ENCODE data around the gene PTGES2. TPM values are rescaled to one million over a fixed set of nuclear protein-coding genes. Genes with fewer than 3 reads are reported as not detected.
A peak's percentile ranks its signal among the peaks of the same experiment; 100 is the strongest.

PTGES2 gene
- total and polyA plus RNA-seq, 9 of the 15 experiments (the other 6 are each of a cell fraction or from before 2014, with no cell fraction given): 2.4 to 196 (median 90.1) TPM

DNA sequence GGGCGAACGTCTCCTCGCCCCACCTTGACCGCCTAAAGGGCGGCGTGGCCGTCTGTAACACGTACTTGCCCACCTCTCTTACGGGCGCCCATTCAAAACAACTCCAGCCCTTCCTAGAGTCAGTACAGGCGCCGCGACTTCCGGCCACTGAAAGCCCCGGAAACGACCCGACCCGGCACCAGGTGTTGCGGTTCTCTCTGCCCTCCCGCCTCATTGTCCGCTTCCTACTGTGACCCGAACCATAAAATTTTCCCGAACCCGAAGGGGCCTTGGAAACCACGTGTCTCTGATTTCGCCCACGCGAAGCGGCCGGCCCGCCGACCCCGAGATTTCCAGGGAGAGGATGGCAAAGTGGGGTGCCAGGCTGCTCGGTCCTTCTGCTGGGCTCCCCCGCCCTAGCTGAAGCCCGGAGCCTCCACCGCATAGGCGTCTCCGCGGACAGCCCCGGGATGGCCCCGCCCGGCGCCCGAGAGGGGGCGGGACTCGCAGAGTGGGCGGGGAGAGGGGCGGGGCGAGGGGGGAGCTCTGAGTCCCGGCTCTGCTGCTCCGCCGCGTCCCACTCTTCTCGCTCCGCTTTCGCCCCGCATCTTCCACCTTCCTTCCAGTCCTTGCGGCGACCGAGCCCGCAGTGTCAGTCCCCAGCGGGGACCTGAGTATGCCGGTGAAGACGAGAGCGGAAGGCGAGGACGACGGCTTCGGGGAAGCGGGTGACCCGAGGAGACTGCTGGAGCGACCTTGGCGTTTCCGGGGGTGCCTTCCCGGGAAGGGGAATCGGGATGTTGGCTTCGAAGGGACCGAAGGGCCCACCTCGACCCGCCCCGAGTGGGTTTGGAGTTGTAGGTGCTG is 684 bp upstream of the PTGES2 start (continued):
- TF ChIP-seq FOSL1 (tag; conservative IDR thresholded peaks at IDR 0.05) (no peak; the same call in 1 of the 2 replicates), GATAD2A (IDR thresholded peaks at IDR 0.05) (no peak), HOMEZ (CRISPR knock-in tag; IDR thresholded peaks at IDR 0.05) (no peak), CTCF (IDR thresholded peaks at IDR 0.05 in 2 of 3, conservative IDR thresholded peaks at IDR 0.05 in 1 of 3; ENCODE audit: insufficient read depth in 2 of 3, low read depth in 1 of 3, low read length in 3 of 3) (no peak), KLF10 (CRISPR knock-in tag; IDR thresholded peaks at IDR 0.05) (no peak), TCFL5 (CRISPR knock-in tag; conservative IDR thresholded peaks at IDR 0.05) (no peak), JUN (IDR thresholded peaks at IDR 0.05; ENCODE audit: borderline replicate concordance, low read depth, low read length) (peak; percentile 37; the same call in 1 of the 2 replicates), JUN (CRISPR knock-in tag; IDR thresholded peaks at IDR 0.05; ENCODE audit: borderline replicate concordance) (no peak), YY1 (IDR thresholded peaks at IDR 0.05; ENCODE audit: borderline replicate concordance in 1 of 3, control insufficient read depth in 1 of 3, extremely low read depth in 1 of 3, insufficient read depth in 3 of 3, insufficient read length in 1 of 3, insufficient replicate concordance in 2 of 3, low read depth in 1 of 3, low read length in 2 of 3) (no peak), CBX1 (IDR thresholded peaks at IDR 0.05; ENCODE audit: low read depth) (no peak), BMI1 (IDR thresholded peaks at IDR 0.05; ENCODE audit: low read length) (no peak), ZBTB17 (CRISPR knock-in tag; IDR thresholded peaks at IDR 0.05) (no peak), ZNF785 (CRISPR knock-in tag; IDR thresholded peaks at IDR 0.05) (no peak), MTA2 (IDR thresholded peaks at IDR 0.05; ENCODE audit: low read depth) (no peak), SIN3A (IDR thresholded peaks at IDR 0.05; ENCODE audit: borderline replicate concordance in 2 of 2, control insufficient read depth in 1 of 2, low read depth in 2 of 2, low read length in 2 of 2) (peak; percentile 84 to 86; a peak in 3 of 4 replicates)
- TF ChIP-seq, protein P1, sequence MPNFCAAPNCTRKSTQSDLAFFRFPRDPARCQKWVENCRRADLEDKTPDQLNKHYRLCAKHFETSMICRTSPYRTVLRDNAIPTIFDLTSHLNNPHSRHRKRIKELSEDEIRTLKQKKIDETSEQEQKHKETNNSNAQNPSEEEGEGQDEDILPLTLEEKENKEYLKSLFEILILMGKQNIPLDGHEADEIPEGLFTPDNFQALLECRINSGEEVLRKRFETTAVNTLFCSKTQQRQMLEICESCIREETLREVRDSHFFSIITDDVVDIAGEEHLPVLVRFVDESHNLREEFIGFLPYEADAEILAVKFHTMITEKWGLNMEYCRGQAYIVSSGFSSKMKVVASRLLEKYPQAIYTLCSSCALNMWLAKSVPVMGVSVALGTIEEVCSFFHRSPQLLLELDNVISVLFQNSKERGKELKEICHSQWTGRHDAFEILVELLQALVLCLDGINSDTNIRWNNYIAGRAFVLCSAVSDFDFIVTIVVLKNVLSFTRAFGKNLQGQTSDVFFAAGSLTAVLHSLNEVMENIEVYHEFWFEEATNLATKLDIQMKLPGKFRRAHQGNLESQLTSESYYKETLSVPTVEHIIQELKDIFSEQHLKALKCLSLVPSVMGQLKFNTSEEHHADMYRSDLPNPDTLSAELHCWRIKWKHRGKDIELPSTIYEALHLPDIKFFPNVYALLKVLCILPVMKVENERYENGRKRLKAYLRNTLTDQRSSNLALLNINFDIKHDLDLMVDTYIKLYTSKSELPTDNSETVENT (CRISPR knock-in tag; IDR thresholded peaks at IDR 0.05): no peak
- TF ChIP-seq, protein P2, sequence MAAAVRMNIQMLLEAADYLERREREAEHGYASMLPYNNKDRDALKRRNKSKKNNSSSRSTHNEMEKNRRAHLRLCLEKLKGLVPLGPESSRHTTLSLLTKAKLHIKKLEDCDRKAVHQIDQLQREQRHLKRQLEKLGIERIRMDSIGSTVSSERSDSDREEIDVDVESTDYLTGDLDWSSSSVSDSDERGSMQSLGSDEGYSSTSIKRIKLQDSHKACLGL (CRISPR knock-in tag; IDR thresholded peaks at IDR 0.05; ENCODE audit: borderline replicate concordance, poor library complexity, severe bottlenecking): peak; percentile 88
